A549 (cell line): ENCODE measurements around the gene MYT1. TPM values are rescaled to one million over a fixed set of nuclear protein-coding genes. Genes with fewer than 3 reads are reported as not detected.

Experiments
- ATAC-seq, 2 experiments: fragments of 200-7000 bp in 1 of 2; fragments of >200 bp in 1 of 2; cut with Nextera tagmentation in 1 of 2; cut with Tn5 transposase in 1 of 2; 3 replicates each; pipeline versions ENCODE4 v1.8.0 to v1.9.1; 2018 to 2020; ENCODE audit warnings: mild to moderate bottlenecking in 1 of 2, moderate library complexity in 1 of 2
- CTCF ChIA-PET: fragments of 300-600 bp; sonication (Branson Sonifier 250); formaldehyde crosslinking; extraction: SDS; loops from one replicate; lab custom pipeline; 2021; ENCODE audit warnings: antibody characterized with exemption, inconsistent platforms; lab: Yijun Ruan, JAX
- POLR2A ChIA-PET: fragments of 350-600 bp; formaldehyde crosslinking; extraction: SDS; loops from one replicate; lab custom pipeline; 2021; ENCODE audit warnings: antibody characterized with exemption, inconsistent platforms; lab: Yijun Ruan, JAX
- DNase-seq, 2 experiments: peaks; one replicate each; pipeline versions ENCODE4 v3.0.0 to v3.0.0-alpha.2; 2011 to 2016; ENCODE audit warnings: low read depth in 1 of 2, low spot score in 1 of 2
- FAIRE-seq: peaks from 2 replicates; lab custom pipeline; 2011; peaks lifted over from hg19 to GRCh38; lab: Jason Lieb, UNC
- H3K27ac ChIP-seq, 2 experiments: fragments of >200 bp; sonication (Bioruptor Twin); formaldehyde crosslinking; 3 replicates each; pipeline ENCODE4 v1.5.1; 2016 to 2017
- H3K4me1 ChIP-seq: fragments of >200 bp; sonication (Bioruptor Twin); formaldehyde crosslinking; 3 replicates; pipeline ENCODE4 v1.6.1; 2016
- H3K4me2 ChIP-seq: fragments of >200 bp; sonication (Bioruptor Twin); formaldehyde crosslinking; 3 replicates; pipeline ENCODE4 v1.6.1; 2016
- H3K4me3 ChIP-seq: fragments of >200 bp; sonication (Bioruptor Twin); formaldehyde crosslinking; 3 replicates; pipeline ENCODE4 v1.5.1; 2016
- H3K9me3 ChIP-seq: fragments of >200 bp; sonication (Bioruptor Twin); formaldehyde crosslinking; 3 replicates; pipeline ENCODE4 v1.6.1; 2016
- BHLHE40 ChIP-seq: IDR thresholded peaks from 2 replicates; pipeline ENCODE4 v1.6.1; 2012; ENCODE audit warnings: low read depth, low read length, inconsistent platforms
- CHD2 ChIP-seq: fragments of 150-350 bp; IDR thresholded peaks from 2 replicates; pipeline ENCODE4 v1.6.1; 2014; ENCODE audit warnings: low read length; ENCODE audit not compliant: partially characterized antibody
- EHF ChIP-seq: fragments of 250-450 bp; sonication (Bioruptor Pico); IDR thresholded peaks from 2 replicates; pipeline ENCODE4 v1.5.0; 2020; ENCODE audit warnings: mild to moderate bottlenecking
- EHMT2 ChIP-seq: fragments of 200-600 bp; sonication (generic); IDR thresholded peaks from 2 replicates; pipeline ENCODE4 v1.6.1; 2016; ENCODE audit warnings: antibody characterized with exemption, low read depth, mild to moderate bottlenecking, moderate library complexity
- ESRRA ChIP-seq: fragments of 150-350 bp; IDR thresholded peaks from 2 replicates; pipeline ENCODE4 v1.6.1; 2014; ENCODE audit warnings: mild to moderate bottlenecking, low read length, borderline replicate concordance
- GATA3 ChIP-seq: IDR thresholded peaks from 2 replicates; pipeline ENCODE4 v1.6.1; 2012; ENCODE audit warnings: borderline replicate concordance
- HDAC2 ChIP-seq: fragments of 200-600 bp; sonication (generic); IDR thresholded peaks from 2 replicates; pipeline ENCODE4 v1.6.1; 2016
- HEYL ChIP-seq: fragments of 250-450 bp; sonication (Bioruptor Pico); IDR thresholded peaks from 2 replicates; pipeline ENCODE4 v1.8.0; 2021; ENCODE audit warnings: mild to moderate bottlenecking, moderate library complexity
- HOXA7 ChIP-seq: fragments of 250-450 bp; sonication (Bioruptor Pico); IDR thresholded peaks from 2 replicates; pipeline ENCODE4 v1.5.0; 2020; ENCODE audit warnings: mild to moderate bottlenecking, moderate library complexity
- KDM5A ChIP-seq: fragments of 200-600 bp; sonication (generic); IDR thresholded peaks from 2 replicates; pipeline ENCODE4 v1.6.1; 2016; ENCODE audit warnings: antibody characterized with exemption, mild to moderate bottlenecking
- MAZ ChIP-seq: fragments of 150-350 bp; IDR thresholded peaks from 2 replicates; pipeline ENCODE4 v1.6.1; 2014; ENCODE audit warnings: antibody characterized with exemption, low read depth, low read length, borderline replicate concordance
- MYC ChIP-seq: IDR thresholded peaks from 2 replicates; pipeline ENCODE4 v1.6.1; 2012; ENCODE audit warnings: mild to moderate bottlenecking, inconsistent platforms, low read length, improper control_type of control experiment, borderline replicate concordance
- NFE2L2 ChIP-seq: fragments of 150-350 bp; conservative IDR thresholded peaks from 2 replicates; pipeline ENCODE4 v1.6.1; 2014; ENCODE audit warnings: low read length
- NR3C1 ChIP-seq: fragments of >200 bp; sonication (Bioruptor Twin); formaldehyde crosslinking; IDR thresholded peaks from 3 replicates; pipeline ENCODE4 v1.6.1; 2017
- PHF8 ChIP-seq: fragments of 200-600 bp; sonication (generic); IDR thresholded peaks from 2 replicates; pipeline ENCODE4 v1.6.1; 2016; ENCODE audit warnings: low read depth, mild to moderate bottlenecking, antibody characterized with exemption, moderate library complexity, borderline replicate concordance
- POLR2A ChIP-seq: IDR thresholded peaks from 2 replicates; pipeline ENCODE4 v1.6.1; 2012; ENCODE audit warnings: mild to moderate bottlenecking, low read length
- RARB ChIP-seq: fragments of 250-450 bp; sonication (Bioruptor Pico); IDR thresholded peaks from 2 replicates; pipeline ENCODE4 v1.8.0; 2021; ENCODE audit warnings: mild to moderate bottlenecking, moderate library complexity
- SMC3 ChIP-seq: fragments of >200 bp; sonication (Bioruptor Twin); formaldehyde crosslinking; IDR thresholded peaks from 3 replicates; pipeline ENCODE4 v1.6.1; 2018; ENCODE audit warnings: inconsistent platforms
- TFCP2L1 ChIP-seq: fragments of 250-450 bp; sonication (Bioruptor Pico); IDR thresholded peaks from 2 replicates; pipeline ENCODE4 v1.5.0; 2021; ENCODE audit warnings: mild to moderate bottlenecking
- ZFP36 ChIP-seq: fragments of 450-650 bp; IDR thresholded peaks from 2 replicates; pipeline ENCODE4 v1.6.1; 2014; ENCODE audit warnings: borderline replicate concordance; ENCODE audit not compliant: partially characterized antibody
- ZNF302 ChIP-seq: fragments of 250-450 bp; sonication (Bioruptor Pico); IDR thresholded peaks from 2 replicates; pipeline ENCODE4 v1.9.0; 2021; ENCODE audit warnings: inconsistent platforms, mild to moderate bottlenecking, moderate library complexity
- WGBS: methylation state at CpG from one replicate; pipeline ENCODE4 v1.1.6; 2017; ENCODE audit errors: missing lambda C conversion rate; 5-methylcytosine and 5-hydroxymethylcytosine counted together
- polyA plus RNA-seq, 4 experiments: library from polyadenylated mRNA; depleted of rRNA in 3 of 4; stranded (reverse); fragments of >200 nt; fragmentation: RNase III in 1 of 4; extraction: RNeasy Plus Mini Kit Qiagen cat#74134 plus additional on column Dnase treatment in 1 of 4; gene quantifications; 2 replicates in 3 of 4; 3 replicates in 1 of 4; pipeline ENCODE4 v1.2.3, GENCODE V29; 2011 to 2017
- TF ChIP-seq, protein P1 (sequence below): fragments of >200 bp; sonication (Bioruptor Twin); formaldehyde crosslinking; IDR thresholded peaks from 2 replicates; pipeline ENCODE4 v1.6.1; 2016
- TF ChIP-seq, protein P2 (sequence below): IDR thresholded peaks from 2 replicates; pipeline ENCODE4 v1.6.1; 2012
- TF ChIP-seq, protein P3 (sequence below): fragments of 200-600 bp; sonication (generic); IDR thresholded peaks from 2 replicates; pipeline ENCODE4 v1.6.1; 2016; ENCODE audit warnings: antibody characterized with exemption, mild to moderate bottlenecking, moderate library complexity
- TF ChIP-seq, protein P4 (sequence below): fragments of >200 bp; sonication (Bioruptor Twin); formaldehyde crosslinking; IDR thresholded peaks from 3 replicates; pipeline ENCODE4 v1.5.1; 2016

MYT1 gene
- polyA plus RNA-seq, 2 of the 4 experiments (the other 2 are of a cell fraction), result 0.21 to 0.22 TPM

- ChIA-PET CTCF (interaction anchor here (1.6 kb wide), 1 partner anchor 8 kb away, joined by 4 read pairs; no protein-coding TSS in a partner anchor), POLR2A (no interaction called here)
- Histone ChIP-seq H3K9me3 (no peaks in the 10 kb centered on the region), H3K4me3 (no peak overlapping the region), H3K4me1 (no peaks in the 10 kb centered on the region), H3K27ac (no peak overlapping the region), H3K4me2 (no peak overlapping the region)
- no peak for DNase-seq
- no peak for ATAC-seq
- no peak for FAIRE-seq
- no peak for TF ChIP-seq SMC3
- no peak for TF ChIP-seq CHD2
- TF ChIP-seq BHLHE40, result no peak
- TF ChIP-seq KDM5A, result no peak
- TF ChIP-seq ZFP36, result no peak
- TF ChIP-seq HEYL, result no peak
- TF ChIP-seq EHMT2, result no peak
- TF ChIP-seq, protein P1, sequence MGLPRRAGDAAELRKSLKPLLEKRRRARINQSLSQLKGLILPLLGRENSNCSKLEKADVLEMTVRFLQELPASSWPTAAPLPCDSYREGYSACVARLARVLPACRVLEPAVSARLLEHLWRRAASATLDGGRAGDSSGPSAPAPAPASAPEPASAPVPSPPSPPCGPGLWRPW, result no peak
- no peak for TF ChIP-seq POLR2A
- TF ChIP-seq, protein P2, sequence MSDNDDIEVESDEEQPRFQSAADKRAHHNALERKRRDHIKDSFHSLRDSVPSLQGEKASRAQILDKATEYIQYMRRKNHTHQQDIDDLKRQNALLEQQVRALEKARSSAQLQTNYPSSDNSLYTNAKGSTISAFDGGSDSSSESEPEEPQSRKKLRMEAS, result no peak
- TF ChIP-seq GATA3, result no peak
- no peak for TF ChIP-seq EHF (CRISPR knock-in tag)
- TF ChIP-seq TFCP2L1 (CRISPR knock-in tag), result no peak
- no peak for TF ChIP-seq MYC
- WGBS, result 81% methylated on average over 18 of the region's 20 CpGs
Measured at GRCh38 chr20:64222851-64223525, 58.7 kb downstream of the MYT1 start.

GRCh38 chr20:64223526-64224067, 59.3 kb downstream of the MYT1 start:
- Histone ChIP-seq H3K4me3 (no peak overlapping the region), H3K9me3 (no peaks in the 10 kb centered on the region), H3K4me1 (no peaks in the 10 kb centered on the region), H3K27ac (no peak overlapping the region), H3K4me2 (no peak overlapping the region)
- peak in 1 of 2 experiments; percentile 65; a peak in 3 of 6 replicates for ATAC-seq
- ChIA-PET CTCF (interaction anchor here (1.0 to 1.6 kb wide), 2 partner anchors 9 to 166 kb away, joined by 4 read pairs; no protein-coding TSS in a partner anchor), POLR2A (no interaction called here)
- DNase-seq, result no peak
- FAIRE-seq, result no peak
- 62% methylated on average over 13 of the region's 13 CpGs for WGBS
- TF ChIP-seq NR3C1 (no peak), ESRRA (no peak)

GRCh38 chr20:64224351-64225170, 60.3 kb downstream of the MYT1 start:
- no peaks in the 10 kb centered on the region for H3K4me1 ChIP-seq
- no peak overlapping the region for H3K4me3 ChIP-seq
- no peak for FAIRE-seq
- DNase-seq, result no peak
- no peak overlapping the region for H3K27ac ChIP-seq
- ChIA-PET POLR2A (no interaction called here), CTCF (interaction anchor here (0.9 to 1.6 kb wide), 4 partner anchors 10 to 167 kb away, joined by 3 to 5 read pairs (median 4); no protein-coding TSS in a partner anchor)
- no peak overlapping the region for H3K4me2 ChIP-seq
- 51% methylated on average over 10 of the region's 10 CpGs for WGBS
- ATAC-seq, result no peak
- no peaks in the 10 kb centered on the region for H3K9me3 ChIP-seq
- TF ChIP-seq, protein P3, sequence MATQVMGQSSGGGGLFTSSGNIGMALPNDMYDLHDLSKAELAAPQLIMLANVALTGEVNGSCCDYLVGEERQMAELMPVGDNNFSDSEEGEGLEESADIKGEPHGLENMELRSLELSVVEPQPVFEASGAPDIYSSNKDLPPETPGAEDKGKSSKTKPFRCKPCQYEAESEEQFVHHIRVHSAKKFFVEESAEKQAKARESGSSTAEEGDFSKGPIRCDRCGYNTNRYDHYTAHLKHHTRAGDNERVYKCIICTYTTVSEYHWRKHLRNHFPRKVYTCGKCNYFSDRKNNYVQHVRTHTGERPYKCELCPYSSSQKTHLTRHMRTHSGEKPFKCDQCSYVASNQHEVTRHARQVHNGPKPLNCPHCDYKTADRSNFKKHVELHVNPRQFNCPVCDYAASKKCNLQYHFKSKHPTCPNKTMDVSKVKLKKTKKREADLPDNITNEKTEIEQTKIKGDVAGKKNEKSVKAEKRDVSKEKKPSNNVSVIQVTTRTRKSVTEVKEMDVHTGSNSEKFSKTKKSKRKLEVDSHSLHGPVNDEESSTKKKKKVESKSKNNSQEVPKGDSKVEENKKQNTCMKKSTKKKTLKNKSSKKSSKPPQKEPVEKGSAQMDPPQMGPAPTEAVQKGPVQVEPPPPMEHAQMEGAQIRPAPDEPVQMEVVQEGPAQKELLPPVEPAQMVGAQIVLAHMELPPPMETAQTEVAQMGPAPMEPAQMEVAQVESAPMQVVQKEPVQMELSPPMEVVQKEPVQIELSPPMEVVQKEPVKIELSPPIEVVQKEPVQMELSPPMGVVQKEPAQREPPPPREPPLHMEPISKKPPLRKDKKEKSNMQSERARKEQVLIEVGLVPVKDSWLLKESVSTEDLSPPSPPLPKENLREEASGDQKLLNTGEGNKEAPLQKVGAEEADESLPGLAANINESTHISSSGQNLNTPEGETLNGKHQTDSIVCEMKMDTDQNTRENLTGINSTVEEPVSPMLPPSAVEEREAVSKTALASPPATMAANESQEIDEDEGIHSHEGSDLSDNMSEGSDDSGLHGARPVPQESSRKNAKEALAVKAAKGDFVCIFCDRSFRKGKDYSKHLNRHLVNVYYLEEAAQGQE, result no peak
- TF ChIP-seq, protein P4, sequence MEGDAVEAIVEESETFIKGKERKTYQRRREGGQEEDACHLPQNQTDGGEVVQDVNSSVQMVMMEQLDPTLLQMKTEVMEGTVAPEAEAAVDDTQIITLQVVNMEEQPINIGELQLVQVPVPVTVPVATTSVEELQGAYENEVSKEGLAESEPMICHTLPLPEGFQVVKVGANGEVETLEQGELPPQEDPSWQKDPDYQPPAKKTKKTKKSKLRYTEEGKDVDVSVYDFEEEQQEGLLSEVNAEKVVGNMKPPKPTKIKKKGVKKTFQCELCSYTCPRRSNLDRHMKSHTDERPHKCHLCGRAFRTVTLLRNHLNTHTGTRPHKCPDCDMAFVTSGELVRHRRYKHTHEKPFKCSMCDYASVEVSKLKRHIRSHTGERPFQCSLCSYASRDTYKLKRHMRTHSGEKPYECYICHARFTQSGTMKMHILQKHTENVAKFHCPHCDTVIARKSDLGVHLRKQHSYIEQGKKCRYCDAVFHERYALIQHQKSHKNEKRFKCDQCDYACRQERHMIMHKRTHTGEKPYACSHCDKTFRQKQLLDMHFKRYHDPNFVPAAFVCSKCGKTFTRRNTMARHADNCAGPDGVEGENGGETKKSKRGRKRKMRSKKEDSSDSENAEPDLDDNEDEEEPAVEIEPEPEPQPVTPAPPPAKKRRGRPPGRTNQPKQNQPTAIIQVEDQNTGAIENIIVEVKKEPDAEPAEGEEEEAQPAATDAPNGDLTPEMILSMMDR, result no peak
- no peak for TF ChIP-seq POLR2A
- no peak for TF ChIP-seq HOXA7
- TF ChIP-seq PHF8, result no peak
- TF ChIP-seq GATA3, result no peak
- no peak for TF ChIP-seq NFE2L2
- TF ChIP-seq HDAC2, result no peak
- no peak for TF ChIP-seq ZNF302
- TF ChIP-seq RARB (CRISPR knock-in tag), result no peak
- TF ChIP-seq KDM5A, result no peak
- TF ChIP-seq ZFP36, result no peak
- TF ChIP-seq EHMT2, result no peak
- no peak for TF ChIP-seq MYC
- TF ChIP-seq SMC3, result no peak
- no peak for TF ChIP-seq MAZ
- no peak for TF ChIP-seq HEYL
